Right ventricle myocardium inferior (tissue), 1 donor: ENCODE data around the gene SERTAD4. TPM values are rescaled to one million over a fixed set of nuclear protein-coding genes. Genes with fewer than 3 reads are reported as not detected.
A peak's percentile ranks its signal among the peaks of the same experiment; 100 is the strongest.
"Not testable (repeated sequence)": the region's sequence is repeated elsewhere in the genome, so short reads cannot be mapped to it uniquely, and the experiment has no call there.

Source experiments
- ATAC-seq: fragments of 200-7000 bp; cut with Tn5 transposase; one replicate; pipeline ENCODE4 v1.9.1; 2020; ENCODE audit warnings: mild to moderate bottlenecking, moderate library complexity
- DNase-seq: peaks from one replicate; pipeline ENCODE4 v3.0.0; 2021; ENCODE audit errors: missing footprints
- intact Hi-C: fragments of 100-400 bp; cut with DNase I; formaldehyde crosslinking; loops from one replicate; pipeline ENCODE4 v1.11.0; 2022
- long read RNA-seq: library from polyadenylated mRNA; unstranded; transcript quantifications from one replicate; pipeline ENCODE4 v2.0.0, GENCODE V29; 2021
- total RNA-seq: library from RNA; stranded (reverse); fragmentation: NEBNext Ultra II Directional; extraction: Animal tissue kit (Norgen Biotek cat#: 25700); gene quantifications from one replicate; pipeline ENCODE4 v1.2.1, GENCODE V29; 2021
- donor health status: DM: no; HTN: yes; CAD: no; lungs with severe emphysema.

SERTAD4 gene
- 5.1 TPM for total RNA-seq
- long read RNA-seq, full-length matches to known transcripts: 1 of 4 reads
- long read RNA-seq, partial matches to known transcripts: 0 of 4 reads
- long read RNA-seq, other reads (novel, unspliced or antisense): 3 of 4 reads

DNA sequence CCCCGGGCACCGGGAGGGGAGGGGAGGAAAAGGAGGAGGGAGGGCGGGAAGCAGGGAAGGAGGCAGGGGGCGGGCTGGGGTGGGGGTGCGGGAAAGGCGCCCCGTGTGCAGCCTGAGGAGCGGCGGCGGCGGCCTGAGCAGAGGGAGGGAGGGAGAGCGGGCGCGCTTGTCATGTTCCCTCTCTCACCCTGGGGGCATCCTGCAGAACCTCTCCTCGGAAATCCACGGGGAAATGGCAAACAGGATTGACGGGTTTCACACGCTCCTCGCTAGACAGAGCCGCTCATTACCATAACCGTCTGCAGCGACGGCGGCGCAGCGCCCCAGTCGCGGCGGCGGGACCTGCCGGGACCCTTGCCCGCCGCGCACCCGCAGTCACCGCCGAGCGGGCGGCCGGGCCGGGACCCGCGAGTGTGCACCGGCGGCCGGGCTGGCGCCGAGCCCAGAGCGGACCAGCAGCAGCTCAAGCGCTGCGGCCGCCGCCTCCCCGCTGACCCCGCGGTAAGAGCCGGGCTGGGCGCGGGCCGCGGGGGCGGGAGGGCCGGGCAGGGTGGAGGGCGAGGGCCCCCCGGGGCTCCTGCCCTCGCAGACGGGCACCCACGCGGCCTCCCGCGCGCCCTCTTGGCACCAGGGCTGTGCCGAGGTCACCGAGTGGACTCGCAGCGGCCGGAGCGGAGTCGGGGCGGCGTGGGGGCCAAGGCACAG is at the start of gene SERTAD4:
Gene SERTAD4, plus strand, starts transcription at position 286 of the 705 bp plus-strand sequence. CDS start 5,165 bp downstream, outside the sequence.
- intact Hi-C loops: loop anchor here (10.0 kb wide), 1 partner anchor 408 kb away; the partner anchor contains the start of gene UTP25
- DNase-seq: no peak
- peak; percentile 7 for ATAC-seq

- ATAC-seq (no peak), DNase-seq (no peak)
- intact Hi-C loops: no loop called here
Measured at GRCh38 chr1:210185063-210185462, 47.5 kb upstream of the SERTAD4 start.

DNA sequence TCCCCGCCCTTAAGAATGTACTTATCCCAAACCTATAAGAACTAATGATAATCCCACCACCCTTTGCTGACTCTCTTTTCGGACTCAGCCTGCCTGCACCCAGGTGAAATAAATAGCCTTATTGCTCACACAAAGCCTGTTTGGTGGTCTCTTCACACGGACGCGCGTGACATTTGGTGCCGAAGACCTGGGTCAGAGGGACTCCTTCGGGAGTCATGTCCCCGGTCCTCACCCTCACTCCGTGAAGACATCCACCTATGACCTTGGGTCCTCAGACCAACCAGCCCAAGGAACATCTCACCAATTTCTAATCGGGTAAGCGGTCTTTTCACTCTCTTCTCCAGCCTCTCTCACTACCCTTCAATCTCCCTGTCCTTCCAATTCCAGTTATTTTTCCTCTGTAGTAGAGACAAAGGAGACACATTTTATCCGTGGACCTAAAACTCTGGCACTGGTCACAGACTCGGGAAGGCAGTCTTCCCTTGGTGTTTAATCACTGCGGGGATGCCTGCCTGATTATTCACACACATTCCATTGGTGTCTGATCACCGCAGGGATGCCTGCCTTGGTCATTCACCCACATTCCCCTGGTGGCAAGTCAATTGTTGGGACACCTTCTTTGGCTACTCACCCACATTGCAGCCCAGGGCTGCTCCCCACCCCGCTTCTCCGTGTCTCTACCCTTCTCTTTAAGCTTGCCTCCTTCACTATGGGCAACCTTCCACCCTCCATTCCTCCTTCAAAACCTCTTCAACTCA is 44.6 kb upstream of the SERTAD4 start:
- ATAC-seq, intact Hi-C loops, DNase-seq: not testable (repeated sequence)

GRCh38 chr1:210189426-210189825 is 43.2 kb upstream of the SERTAD4 start:
- intact Hi-C loops: no loop called here
- no peak for ATAC-seq
- no peak for DNase-seq

DNA sequence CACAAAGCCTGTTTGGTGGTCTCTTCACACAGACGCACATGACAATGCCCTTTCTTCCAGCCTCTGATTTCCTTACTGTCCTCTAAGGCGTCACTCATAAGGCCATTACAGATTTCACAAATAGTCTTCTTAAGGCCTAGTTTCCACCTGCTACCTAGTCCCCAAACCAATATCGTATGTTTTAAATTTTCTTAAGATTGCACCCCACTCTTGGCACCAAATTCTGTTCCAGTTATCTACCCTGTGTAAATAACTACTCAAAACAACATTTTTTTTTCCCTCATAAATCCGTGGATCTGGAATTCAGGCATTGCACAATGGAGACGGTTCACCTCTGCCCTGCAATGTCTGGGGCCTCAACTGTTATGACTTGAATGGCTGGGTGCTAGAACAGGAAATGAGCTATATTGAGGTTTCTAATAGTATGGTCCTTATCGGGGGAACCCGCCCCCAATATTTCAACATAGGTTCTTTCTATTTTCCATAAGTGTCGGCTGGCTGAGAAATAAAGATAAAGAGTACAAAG is 36.9 kb upstream of the SERTAD4 start:
- DNase-seq (no peak), ATAC-seq (no peak)
- intact Hi-C loops: loop anchor here (5.0 kb wide), 1 partner anchor 117 kb away; no protein-coding TSS in a partner anchor

GRCh38 chr1:210196266-210196665 is 36.3 kb upstream of the SERTAD4 start:
- ATAC-seq, DNase-seq: not testable (repeated sequence)
- intact Hi-C loops: loop anchor here (5.0 kb wide), 1 partner anchor 116 kb away; no protein-coding TSS in a partner anchor

DNA sequence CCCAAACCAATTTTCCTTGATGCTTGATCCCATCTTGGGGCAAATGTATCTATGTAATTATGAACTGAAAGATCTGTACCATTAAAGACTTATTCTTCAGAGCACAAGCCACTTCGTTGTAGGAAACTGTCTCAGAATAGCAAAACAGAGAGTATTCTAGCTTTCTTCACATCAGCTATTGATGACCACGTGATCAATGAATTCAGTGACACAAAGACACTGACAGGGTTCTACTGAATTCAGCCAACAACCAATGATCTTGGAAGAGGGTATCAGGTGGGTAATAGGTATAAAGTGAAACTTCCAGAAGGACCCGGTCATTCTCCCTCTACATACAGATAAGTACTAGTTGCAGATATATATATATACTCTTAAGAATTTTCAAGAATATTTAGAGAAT is 33.8 kb upstream of the SERTAD4 start:
- DNase-seq (no peak), ATAC-seq (no peak)
- intact Hi-C loops: loop anchor here (5.0 kb wide), 1 partner anchor 113 kb away; no protein-coding TSS in a partner anchor

DNA sequence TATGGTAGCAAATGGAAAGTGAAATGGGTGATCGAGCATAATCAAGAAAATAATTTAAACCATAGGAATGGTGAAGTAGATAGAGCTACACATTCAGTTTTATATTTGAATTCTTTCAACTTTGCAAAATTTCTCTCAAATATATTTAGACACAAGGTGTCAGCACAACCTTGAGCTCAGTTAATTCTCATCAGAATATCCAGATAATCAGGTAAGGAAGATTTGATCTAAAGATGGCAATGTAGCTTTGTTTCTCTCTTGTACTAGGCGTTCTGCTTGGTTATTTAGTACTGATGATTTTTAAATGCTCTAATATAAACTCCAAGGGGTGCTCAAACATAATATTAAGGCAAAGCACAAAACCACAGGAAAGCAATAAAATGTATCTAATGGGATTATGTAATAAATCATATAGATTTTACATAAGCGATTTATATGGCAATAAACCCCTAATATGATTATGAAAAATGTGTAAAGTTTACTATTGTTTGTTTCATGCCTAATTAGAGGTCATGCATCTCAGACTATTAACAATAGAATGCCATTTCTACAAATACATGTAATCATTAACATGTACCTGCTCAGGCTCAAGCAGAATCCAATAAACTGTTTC is 32.4 kb upstream of the SERTAD4 start:
- no peak for ATAC-seq
- intact Hi-C loops: no loop called here
- DNase-seq: no peak

- intact Hi-C loops: no loop called here
- ATAC-seq: no peak
- DNase-seq: no peak
Measured at GRCh38 chr1:210201681-210202080, 30.9 kb upstream of the SERTAD4 start.

DNA sequence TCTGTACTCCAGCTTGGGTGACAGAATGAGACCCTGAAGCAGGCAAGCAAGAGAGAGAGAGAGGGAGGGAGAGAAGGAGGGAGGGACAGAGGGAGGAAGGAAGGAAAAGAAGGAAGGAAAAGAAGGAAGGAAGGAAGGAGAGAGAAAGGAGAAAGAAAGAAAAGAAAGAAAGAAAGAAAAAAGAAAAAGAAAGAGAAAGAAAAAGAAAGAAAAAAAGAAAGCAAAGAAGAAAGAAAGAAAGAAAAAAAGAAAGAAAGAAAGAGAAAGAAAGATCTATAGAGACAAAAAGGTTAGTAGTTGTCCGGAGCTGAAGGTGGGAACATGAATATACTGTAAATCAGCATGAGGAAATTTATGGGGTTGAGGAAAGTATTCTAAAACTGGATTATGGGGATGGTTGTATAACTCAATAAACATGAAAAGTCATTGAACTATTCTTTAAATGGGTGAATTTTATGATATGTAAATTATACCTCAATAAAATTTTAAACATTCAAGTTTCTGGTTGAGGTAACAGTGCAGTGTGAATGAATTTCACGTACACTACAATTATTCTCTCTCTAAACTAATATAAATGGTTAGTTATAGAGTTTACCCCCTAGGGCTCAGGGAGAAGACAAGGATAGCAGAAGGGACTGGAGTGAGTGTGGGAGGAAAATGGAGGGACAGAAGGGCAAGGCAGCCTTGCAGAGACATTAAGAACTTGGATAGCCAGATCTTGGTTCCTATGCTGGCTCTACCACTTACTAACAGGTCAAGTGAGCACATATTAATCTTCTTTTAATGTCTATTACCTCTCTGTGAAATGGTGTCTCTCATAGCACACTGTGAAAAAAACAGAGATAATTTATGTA is 24.8 kb upstream of the SERTAD4 start:
- no peak for ATAC-seq
- intact Hi-C loops: no loop called here
- no peak for DNase-seq

DNA sequence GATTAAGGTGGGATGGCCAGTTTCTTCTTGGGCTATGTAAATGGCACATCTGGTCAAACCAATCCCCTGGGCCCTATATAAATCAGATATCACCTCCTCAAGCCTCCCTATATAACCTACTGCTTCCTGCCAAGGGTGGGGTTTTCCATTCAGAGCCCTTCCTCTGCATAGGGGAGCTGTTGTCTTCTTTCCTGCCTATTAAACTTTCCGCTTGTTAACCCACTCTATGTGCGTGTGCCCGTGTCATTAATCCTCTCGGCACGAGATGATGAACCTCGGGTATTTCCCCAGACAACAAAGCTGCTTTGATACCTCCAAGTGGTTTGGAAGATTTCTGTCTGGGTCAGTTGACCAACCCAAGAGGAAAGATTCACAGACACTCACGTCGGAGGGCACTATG is 19.3 kb upstream of the SERTAD4 start:
- DNase-seq: no peak
- ATAC-seq: no peak
- intact Hi-C loops: no loop called here

DNA sequence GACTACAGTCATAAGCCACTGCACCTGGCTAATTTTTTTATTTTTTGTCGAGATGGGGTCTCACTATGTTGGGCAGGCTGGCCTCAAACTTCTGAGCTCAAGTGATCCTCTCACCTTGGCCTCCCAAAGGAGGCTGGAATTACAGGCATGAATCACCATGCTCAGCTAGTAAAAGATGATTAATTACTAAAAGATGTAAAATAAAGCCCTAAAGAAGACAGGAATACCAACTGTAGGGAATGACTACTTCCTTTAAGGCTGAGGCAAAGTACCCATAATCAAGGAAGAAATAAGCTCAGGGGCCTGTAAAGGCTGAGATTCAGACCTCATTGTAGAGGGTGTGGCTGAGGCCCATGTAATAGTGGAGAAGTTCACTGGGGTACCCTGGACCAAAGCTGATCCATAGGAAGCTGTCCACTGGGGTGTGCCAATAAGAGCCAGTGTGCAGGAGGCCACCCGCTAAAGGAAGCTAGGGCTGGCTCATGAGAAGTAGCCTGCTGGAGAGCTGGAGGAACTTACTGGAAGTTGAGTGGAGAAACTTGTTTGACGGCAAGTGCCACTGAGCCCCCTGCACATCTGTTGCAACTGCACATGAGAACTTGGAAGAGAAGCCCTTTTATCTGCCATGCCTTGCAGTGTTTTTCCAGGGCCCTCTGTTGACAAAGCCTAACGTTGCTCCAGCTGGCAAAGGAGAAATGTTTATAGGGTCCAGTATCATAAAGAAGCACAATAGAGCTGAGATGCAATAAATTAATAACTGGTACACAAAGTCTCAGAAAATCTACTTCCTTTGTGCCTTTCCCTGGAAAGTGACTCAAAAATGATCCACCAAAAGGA is 17.8 kb upstream of the SERTAD4 start:
- no peak for DNase-seq
- no peak for ATAC-seq
- intact Hi-C loops: no loop called here

GRCh38 chr1:210217482-210217881 is 15.1 kb upstream of the SERTAD4 start:
- DNase-seq: no peak
- intact Hi-C loops: no loop called here
- ATAC-seq: no peak

DNA sequence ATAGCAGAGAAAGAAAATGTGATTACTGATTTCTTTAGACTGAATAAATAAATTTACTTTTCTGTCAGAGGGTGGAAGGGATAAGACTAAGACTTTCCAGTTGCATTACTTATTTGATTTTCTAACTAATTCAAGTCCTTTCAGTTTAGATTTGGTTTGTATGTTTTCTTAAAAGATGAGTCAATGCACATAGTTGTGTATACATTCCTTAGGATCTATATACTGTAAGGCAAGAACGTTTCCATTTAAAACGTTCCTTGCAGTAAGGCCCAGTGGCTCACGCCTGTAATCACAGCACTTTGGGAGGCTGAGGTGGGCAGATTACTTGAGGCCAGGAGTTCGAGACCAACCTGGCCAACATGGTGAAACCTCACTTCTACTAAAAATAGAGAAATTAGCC is 14.5 kb upstream of the SERTAD4 start:
- intact Hi-C loops: no loop called here
- ATAC-seq: no peak
- no peak for DNase-seq

DNA sequence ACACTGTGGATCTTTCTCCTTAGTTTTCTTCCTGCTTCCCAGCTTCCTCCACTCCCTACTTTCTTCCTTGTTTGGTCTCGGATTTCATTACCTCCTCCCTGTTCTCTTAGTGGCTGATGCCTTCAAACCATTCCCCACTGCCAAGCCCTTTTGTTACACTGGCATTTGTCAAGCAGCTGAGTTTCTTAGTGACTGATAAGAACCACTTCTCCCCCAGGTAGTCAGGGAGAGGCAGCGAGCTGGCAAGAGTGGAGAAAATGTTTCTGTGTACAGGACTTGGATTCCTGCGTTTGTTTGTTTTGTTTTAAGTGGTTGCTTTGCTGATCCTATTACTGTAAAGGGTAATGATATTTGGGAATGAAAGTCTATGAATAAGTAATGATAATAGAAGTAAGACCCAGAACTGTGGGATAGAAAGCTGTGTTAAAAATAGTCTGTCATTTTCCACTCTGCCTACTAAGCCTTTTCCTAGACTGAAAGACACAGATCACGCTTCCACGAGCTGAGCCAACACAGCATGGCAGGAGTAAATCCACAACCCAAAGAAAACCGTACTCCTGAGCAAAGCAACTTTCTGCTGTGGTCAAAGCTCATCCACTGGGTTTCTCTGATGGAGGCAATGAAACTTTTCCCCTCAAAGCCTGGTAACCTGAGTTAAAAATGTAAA is 10.1 kb upstream of the SERTAD4 start:
- DNase-seq (no peak), ATAC-seq (no peak)
- intact Hi-C loops: no loop called here

GRCh38 chr1:210223226-210223904 is 9.2 kb upstream of the SERTAD4 start:
- peak; percentile 37 for ATAC-seq
- no peak for DNase-seq

More at GRCh38 chr1:210223226-210223904, 9.2 kb upstream of the SERTAD4 start:
- intact Hi-C loops: no loop called here
